Adipocyte (in vitro differentiated cells): ENCODE results near the gene CHP1.

Experiments used
- DNase-seq: peaks from one replicate; pipeline ENCODE4 v3.0.0-alpha.2; 2015; ENCODE audit warnings: low read depth
- H3K27me3 ChIP-seq: replicated peaks from 2 replicates; pipeline ENCODE4 v1.7.0; 2013; ENCODE audit warnings: mild to moderate bottlenecking, low read length, moderate library complexity; ENCODE audit not compliant: control insufficient read depth, insufficient read depth
- H3K36me3 ChIP-seq: 2 replicates; pipeline ENCODE4 v1.7.0; 2013; ENCODE audit warnings: low read length, mild to moderate bottlenecking, moderate library complexity; ENCODE audit not compliant: control insufficient read depth, insufficient read depth, severe bottlenecking
- H3K4me1 ChIP-seq: 2 replicates; pipeline ENCODE4 v1.7.0; 2013; ENCODE audit warnings: mild to moderate bottlenecking, low read length, moderate library complexity; ENCODE audit not compliant: control insufficient read depth, insufficient read depth
- H3K4me3 ChIP-seq: 2 replicates; pipeline ENCODE4 v1.7.0; 2013; ENCODE audit warnings: mild to moderate bottlenecking, low read length, moderate library complexity
- H3K9ac ChIP-seq: 2 replicates; pipeline ENCODE4 v1.7.0; 2013; ENCODE audit warnings: mild to moderate bottlenecking, low read length, moderate library complexity
- H3K9me3 ChIP-seq: 2 replicates; pipeline ENCODE4 v1.7.0; 2013; ENCODE audit warnings: mild to moderate bottlenecking, low read length, moderate library complexity; ENCODE audit not compliant: control insufficient read depth

Gene CHP1

GRCh38 chr15:41230650-41231421 is at the start of gene CHP1, which contains the start of gene EXD1:
Gene CHP1, plus strand, starts transcription at chr15:41231268. Its CDS starts 115 bp downstream, at chr15:41231383.
Gene EXD1, minus strand, starts transcription at chr15:41230757. Its CDS starts 4,182 bp downstream, at chr15:41226575.
- Histone ChIP-seq H3K4me1 (peaks cover 20% of the 10 kb centered on the region), H3K36me3 (peaks cover 7% of the 10 kb centered on the region), H3K9ac (peak within 1 kb of the TSS; percentile 95), H3K9me3 (no peaks in the 10 kb centered on the region), H3K4me3 (peak within 1 kb of the TSS; percentile 98), H3K27me3 (no peaks in the 10 kb centered on the region)
- peak; percentile 99 for DNase-seq

DNA sequence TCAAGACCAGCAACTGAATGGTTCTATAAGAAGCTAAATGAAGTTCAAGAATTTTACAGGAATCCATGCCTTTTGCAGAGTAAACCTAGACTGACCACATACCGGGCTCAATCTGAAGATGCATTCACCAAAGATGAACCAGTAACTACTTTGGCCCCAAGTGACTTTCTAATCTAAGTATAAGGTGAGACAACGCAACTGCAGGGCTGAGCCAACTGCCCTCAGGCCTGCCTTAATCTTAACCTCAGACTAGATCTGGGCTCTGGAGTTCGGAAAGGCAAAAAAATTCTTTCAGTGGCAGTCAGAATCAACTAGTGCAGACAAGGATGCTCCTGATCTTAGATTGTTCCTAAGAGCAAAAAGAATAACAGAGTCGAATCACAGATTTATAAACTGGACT is 48.8 kb upstream of the CHP1 start:
- DNase-seq = no peak
- no peaks in the 10 kb centered on the region for H3K9me3 ChIP-seq
- H3K27me3 ChIP-seq = no peaks in the 10 kb centered on the region
- no peaks in the 10 kb centered on the region for H3K36me3 ChIP-seq
- H3K9ac ChIP-seq = no peak overlapping the region
- H3K4me1 ChIP-seq = no peaks in the 10 kb centered on the region
- no peak overlapping the region for H3K4me3 ChIP-seq

DNA sequence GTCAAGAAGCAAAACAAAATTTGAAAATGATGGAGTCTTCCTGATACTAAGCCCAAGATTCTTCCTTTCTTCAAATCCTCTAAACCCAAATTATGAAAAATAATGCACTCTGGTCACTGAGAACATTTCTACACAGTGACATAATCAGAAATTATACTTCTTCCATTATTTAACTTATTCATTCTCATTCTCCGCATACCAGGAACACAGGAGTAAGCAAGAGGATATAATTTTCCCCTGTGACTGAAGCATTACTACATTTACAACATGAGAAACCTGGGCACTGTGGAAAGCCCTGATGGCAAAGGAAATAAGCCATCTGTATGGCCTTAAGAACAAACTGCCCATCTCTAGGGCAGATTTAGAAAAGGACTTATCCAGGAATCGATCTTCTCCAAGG is 47.5 kb upstream of the CHP1 start:
- peak; percentile 60 for DNase-seq
- Histone ChIP-seq H3K9me3 (no peaks in the 10 kb centered on the region), H3K4me1 (no peaks in the 10 kb centered on the region), H3K36me3 (no peaks in the 10 kb centered on the region), H3K9ac (no peak overlapping the region), H3K27me3 (no peaks in the 10 kb centered on the region), H3K4me3 (no peak overlapping the region)

GRCh38 chr15:41194444-41194843 is 36.6 kb upstream of the CHP1 start:
- Histone ChIP-seq H3K9me3 (no peaks in the 10 kb centered on the region), H3K36me3 (no peaks in the 10 kb centered on the region), H3K4me1 (peaks cover 6% of the 10 kb centered on the region), H3K9ac (no peak overlapping the region), H3K4me3 (no peak overlapping the region), H3K27me3 (peaks cover 3% of the 10 kb centered on the region)
- no peak for DNase-seq

DNA sequence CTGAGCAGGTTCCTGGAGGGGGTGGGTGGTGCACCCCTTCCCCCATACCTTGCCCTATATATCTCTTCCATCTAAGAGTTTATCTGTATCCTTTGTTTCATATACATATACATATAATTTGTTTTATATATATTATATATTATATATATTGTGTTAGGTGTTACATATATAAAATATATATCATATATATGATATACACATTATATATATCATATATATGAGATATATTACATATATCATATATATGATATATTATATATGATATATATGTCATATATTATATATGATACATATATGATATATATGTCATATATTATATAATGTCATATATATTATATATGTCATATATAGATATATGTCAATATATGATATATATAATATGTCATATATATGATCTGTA is 31.6 kb upstream of the CHP1 start:
- H3K4me1 ChIP-seq = no peaks in the 10 kb centered on the region
- H3K9ac ChIP-seq = no peak overlapping the region
- H3K4me3 ChIP-seq = no peak overlapping the region
- no peaks in the 10 kb centered on the region for H3K9me3 ChIP-seq
- H3K27me3 ChIP-seq = no peaks in the 10 kb centered on the region
- no peaks in the 10 kb centered on the region for H3K36me3 ChIP-seq
- no peak for DNase-seq

DNA sequence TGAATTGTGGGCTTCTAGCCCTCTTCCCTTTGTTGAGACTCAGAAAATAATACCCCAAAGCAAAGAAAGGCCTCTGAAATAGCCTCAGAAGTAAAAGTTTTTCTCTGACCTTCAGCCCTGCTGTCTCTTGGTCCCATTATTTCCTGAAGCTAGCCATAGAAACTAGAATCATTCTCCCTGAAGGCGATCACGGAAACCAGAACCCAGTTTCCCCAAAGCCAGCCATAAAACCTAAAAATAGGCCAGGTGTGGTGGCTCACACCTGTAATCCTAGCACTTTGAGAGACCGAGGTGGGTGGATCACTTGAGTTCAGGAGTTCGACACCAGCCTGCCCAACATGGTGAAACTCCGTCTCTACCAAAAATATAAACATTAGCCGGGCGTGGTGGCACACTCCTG is 27.7 kb upstream of the CHP1 start:
- Histone ChIP-seq H3K4me3 (no peak overlapping the region), H3K27me3 (no peaks in the 10 kb centered on the region), H3K9ac (no peak overlapping the region), H3K4me1 (no peaks in the 10 kb centered on the region), H3K9me3 (no peaks in the 10 kb centered on the region), H3K36me3 (no peaks in the 10 kb centered on the region)
- DNase-seq = no peak

DNA sequence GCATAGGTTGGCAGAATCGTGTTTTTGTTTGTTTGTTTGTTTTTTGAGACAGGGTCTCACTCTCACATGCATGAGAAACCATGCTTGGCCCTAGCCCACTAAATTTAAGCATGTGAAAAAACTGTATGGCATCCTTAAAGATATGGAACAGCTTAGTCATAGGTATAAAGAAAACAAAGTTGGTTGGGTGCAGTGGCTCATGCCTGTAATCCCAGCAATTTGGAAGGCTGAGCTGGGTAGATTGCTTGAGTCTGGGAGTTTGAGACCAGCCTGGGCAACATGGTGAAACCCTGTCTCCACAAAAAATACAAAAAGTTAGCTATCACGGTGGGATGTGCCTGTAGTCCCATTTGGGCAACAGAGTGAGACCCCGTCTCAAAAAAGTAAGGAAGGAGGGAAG is 25.8 kb upstream of the CHP1 start:
- DNase-seq = peak; percentile 29
- H3K36me3 ChIP-seq = no peaks in the 10 kb centered on the region
- no peak overlapping the region for H3K9ac ChIP-seq
- H3K4me1 ChIP-seq = no peaks in the 10 kb centered on the region
- no peaks in the 10 kb centered on the region for H3K9me3 ChIP-seq
- peaks cover 3% of the 10 kb centered on the region for H3K27me3 ChIP-seq
- no peak overlapping the region for H3K4me3 ChIP-seq

- H3K9ac ChIP-seq = no peak overlapping the region
- no peak for DNase-seq
- H3K9me3 ChIP-seq = no peaks in the 10 kb centered on the region
- no peaks in the 10 kb centered on the region for H3K4me1 ChIP-seq
- no peak overlapping the region for H3K4me3 ChIP-seq
- H3K36me3 ChIP-seq = no peaks in the 10 kb centered on the region
- H3K27me3 ChIP-seq = peaks cover 15% of the 10 kb centered on the region
Observed at GRCh38 chr15:41207687-41208448, 23.2 kb upstream of the CHP1 start.

DNA sequence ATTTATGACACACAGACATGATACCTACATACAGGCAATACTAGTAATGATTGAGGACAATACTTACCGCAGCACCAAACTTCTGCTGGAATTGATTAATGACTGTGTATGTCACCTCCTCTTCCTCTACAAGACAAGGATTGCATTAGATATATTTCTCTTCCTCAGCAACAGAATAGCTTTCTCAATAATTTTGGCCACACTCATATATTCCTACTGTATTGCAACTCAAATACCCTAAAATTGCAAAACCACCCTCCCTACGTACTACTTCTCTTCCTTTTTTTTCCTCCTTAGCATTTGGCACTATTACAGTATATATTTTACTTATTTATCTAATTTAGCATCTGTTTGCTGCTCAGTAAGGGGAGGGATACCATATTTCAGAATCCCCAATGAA is 15.4 kb upstream of the CHP1 start:
- Histone ChIP-seq H3K9ac (no peak overlapping the region), H3K27me3 (peaks cover 40% of the 10 kb centered on the region), H3K4me3 (no peak overlapping the region), H3K9me3 (no peaks in the 10 kb centered on the region), H3K4me1 (peaks cover 7% of the 10 kb centered on the region), H3K36me3 (no peaks in the 10 kb centered on the region)
- no peak for DNase-seq

GRCh38 chr15:41218851-41219250 is 12.2 kb upstream of the CHP1 start:
- Histone ChIP-seq H3K9ac (no peak overlapping the region), H3K36me3 (no peaks in the 10 kb centered on the region), H3K4me3 (no peak overlapping the region), H3K27me3 (peaks cover 28% of the 10 kb centered on the region), H3K4me1 (peaks cover 7% of the 10 kb centered on the region), H3K9me3 (no peaks in the 10 kb centered on the region)
- no peak for DNase-seq

DNA sequence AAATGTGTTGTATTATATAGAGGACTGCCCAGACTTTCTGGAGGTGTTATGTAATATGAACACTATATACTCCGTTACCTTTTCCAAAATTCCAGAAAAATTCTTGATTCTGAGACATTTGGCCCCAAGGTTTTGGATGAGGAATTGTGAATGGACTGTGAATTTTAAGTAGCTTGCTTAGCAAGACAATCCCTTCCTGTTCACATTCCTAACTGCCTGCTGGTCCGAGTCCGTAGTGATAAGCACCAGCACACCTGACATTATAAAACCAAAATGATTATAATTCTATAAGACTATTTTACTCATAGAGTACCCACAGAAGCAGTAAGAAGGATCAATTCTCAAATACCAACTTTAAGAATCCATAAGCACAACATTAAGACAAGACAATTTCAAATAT is 11.7 kb upstream of the CHP1 start:
- Histone ChIP-seq H3K9me3 (no peaks in the 10 kb centered on the region), H3K4me3 (no peak overlapping the region), H3K9ac (no peak overlapping the region), H3K27me3 (peaks cover 28% of the 10 kb centered on the region), H3K4me1 (peaks cover 7% of the 10 kb centered on the region), H3K36me3 (no peaks in the 10 kb centered on the region)
- no peak for DNase-seq
